AG04450 (cell line): ENCODE data around the gene CRTAP. TPM values are rescaled to one million over a fixed set of nuclear protein-coding genes. Genes with fewer than 3 reads are reported as not detected.
"Not testable (repeated sequence)": the region's sequence is repeated elsewhere in the genome, so short reads cannot be mapped to it uniquely, and the experiment has no call there.

ENCODE experiments used
- CTCF ChIA-PET: fragments of 300-600, 350-600 bp; formaldehyde crosslinking; extraction: SDS; loops from one replicate; lab custom pipeline; 2022; ENCODE audit warnings: antibody characterized with exemption, inconsistent platforms; lab: Charles Lee
- POLR2A ChIA-PET: fragments of 350-600 bp; formaldehyde crosslinking; extraction: SDS; loops from one replicate; lab custom pipeline; 2021; ENCODE audit warnings: antibody characterized with exemption, inconsistent platforms; lab: Yijun Ruan, JAX
- DNase-seq: peaks from one replicate; pipeline ENCODE4 v3.0.0-alpha.2; 2011; ENCODE audit warnings: low read depth, low spot score
- H3K27ac ChIP-seq: one replicate; pipeline ENCODE4 v1.5.1; 2012; ENCODE audit warnings: low read depth, low read length, control low read depth
- H3K27me3 ChIP-seq: one replicate; pipeline ENCODE4 v1.6.0; 2012; ENCODE audit warnings: low read length; ENCODE audit not compliant: control insufficient read depth, insufficient read depth
- H3K4me3 ChIP-seq: 2 replicates; pipeline ENCODE4 v1.5.1; 2011; ENCODE audit warnings: mild to moderate bottlenecking, low read depth, low read length, control low read depth
- H3K9me3 ChIP-seq: 2 replicates; pipeline ENCODE4 v1.5.1; 2012; ENCODE audit warnings: low read length; ENCODE audit not compliant: control insufficient read depth, insufficient read depth
- polyA plus RNA-seq: library from polyadenylated mRNA; depleted of rRNA; stranded (reverse); fragments of >200 nt; gene quantifications from 2 replicates; pipeline ENCODE4 v1.2.3, GENCODE V29; 2011
- TF ChIP-seq, protein P1 (sequence below): IDR thresholded peaks from 2 replicates; pipeline ENCODE4 v1.5.1; 2011; ENCODE audit warnings: low read depth, low read length, control low read depth, inconsistent platforms

The CRTAP gene
- polyA plus RNA-seq, 1 experiment = 338 TPM

DNA sequence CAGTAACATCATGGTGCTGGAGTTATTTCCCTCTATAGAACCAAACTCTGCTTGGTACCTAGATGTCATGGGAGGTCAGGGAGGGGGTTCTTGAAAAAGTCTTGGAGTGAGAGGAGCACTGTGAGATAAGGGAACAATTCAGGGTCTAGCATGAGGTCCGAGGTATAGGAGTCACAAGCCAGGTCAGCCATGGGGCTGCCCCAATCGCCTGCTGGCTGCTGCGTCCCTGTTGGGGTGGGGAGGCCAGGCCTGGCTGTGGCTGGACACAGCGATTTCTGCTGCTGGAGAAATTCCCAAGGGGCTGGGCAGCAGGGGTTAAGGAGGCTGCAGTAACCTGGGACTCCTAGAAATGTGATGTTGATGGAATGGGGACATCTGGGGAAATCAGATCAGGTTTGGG, 59.9 kb downstream of the CRTAP start:
- TF ChIP-seq, protein P1, sequence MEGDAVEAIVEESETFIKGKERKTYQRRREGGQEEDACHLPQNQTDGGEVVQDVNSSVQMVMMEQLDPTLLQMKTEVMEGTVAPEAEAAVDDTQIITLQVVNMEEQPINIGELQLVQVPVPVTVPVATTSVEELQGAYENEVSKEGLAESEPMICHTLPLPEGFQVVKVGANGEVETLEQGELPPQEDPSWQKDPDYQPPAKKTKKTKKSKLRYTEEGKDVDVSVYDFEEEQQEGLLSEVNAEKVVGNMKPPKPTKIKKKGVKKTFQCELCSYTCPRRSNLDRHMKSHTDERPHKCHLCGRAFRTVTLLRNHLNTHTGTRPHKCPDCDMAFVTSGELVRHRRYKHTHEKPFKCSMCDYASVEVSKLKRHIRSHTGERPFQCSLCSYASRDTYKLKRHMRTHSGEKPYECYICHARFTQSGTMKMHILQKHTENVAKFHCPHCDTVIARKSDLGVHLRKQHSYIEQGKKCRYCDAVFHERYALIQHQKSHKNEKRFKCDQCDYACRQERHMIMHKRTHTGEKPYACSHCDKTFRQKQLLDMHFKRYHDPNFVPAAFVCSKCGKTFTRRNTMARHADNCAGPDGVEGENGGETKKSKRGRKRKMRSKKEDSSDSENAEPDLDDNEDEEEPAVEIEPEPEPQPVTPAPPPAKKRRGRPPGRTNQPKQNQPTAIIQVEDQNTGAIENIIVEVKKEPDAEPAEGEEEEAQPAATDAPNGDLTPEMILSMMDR = no peak
- ChIA-PET CTCF (no interaction called here), POLR2A (no interaction called here)
- no peak overlapping the region for H3K27ac ChIP-seq
- H3K27me3 ChIP-seq = no peaks in the 10 kb centered on the region
- DNase-seq = no peak
- no peaks in the 10 kb centered on the region for H3K9me3 ChIP-seq
- H3K4me3 ChIP-seq = no peak overlapping the region

- H3K27ac ChIP-seq = no peak overlapping the region
- TF ChIP-seq, protein P1 = no peak
- DNase-seq = no peak
- no peaks in the 10 kb centered on the region for H3K9me3 ChIP-seq
- CTCF ChIA-PET = no interaction called here
- POLR2A ChIA-PET = no interaction called here
- H3K27me3 ChIP-seq = no peaks in the 10 kb centered on the region
- no peak overlapping the region for H3K4me3 ChIP-seq
These were observed 60.3 kb downstream of the CRTAP start for GRCh38 chr3:33174095-33174494.

- POLR2A ChIA-PET = no interaction called here
- CTCF ChIA-PET = no interaction called here
These were observed 61.0 kb downstream of the CRTAP start for GRCh38 chr3:33174711-33175414.

GRCh38 chr3:33179132-33179531, 65.3 kb downstream of the CRTAP start:
- Histone ChIP-seq H3K27me3 (no peaks in the 10 kb centered on the region), H3K4me3 (no peak overlapping the region)
- CTCF ChIA-PET = interaction anchor here (1.0 kb wide), 1 partner anchor 608 kb away, joined by 3 read pairs; no protein-coding TSS in a partner anchor

More at GRCh38 chr3:33174711-33175414, 61.0 kb downstream of the CRTAP start:
- DNase-seq = no peak
- TF ChIP-seq, protein P1 = no peak
- Histone ChIP-seq H3K9me3 (no peaks in the 10 kb centered on the region), H3K27ac (no peak overlapping the region), H3K27me3 (no peaks in the 10 kb centered on the region), H3K4me3 (no peak overlapping the region)

GRCh38 chr3:33181229-33181628, 67.4 kb downstream of the CRTAP start:
- Histone ChIP-seq H3K27ac (no peak overlapping the region), H3K9me3 (no peaks in the 10 kb centered on the region), H3K4me3 (no peak overlapping the region), H3K27me3 (no peaks in the 10 kb centered on the region)
- TF ChIP-seq, protein P1 = no peak
- CTCF ChIA-PET = interaction anchor here (0.7 to 1.2 kb wide), 2 partner anchors 49 to 191 kb away, joined by 3 to 4 read pairs; no protein-coding TSS in a partner anchor
- POLR2A ChIA-PET = no interaction called here
- no peak for DNase-seq

More at GRCh38 chr3:33179132-33179531, 65.3 kb downstream of the CRTAP start:
- TF ChIP-seq, protein P1 = no peak
- POLR2A ChIA-PET = no interaction called here
- Histone ChIP-seq H3K27ac (no peak overlapping the region), H3K9me3 (no peaks in the 10 kb centered on the region)
- no peak for DNase-seq

GRCh38 chr3:33181641-33182040, 67.8 kb downstream of the CRTAP start:
- DNase-seq, CTCF ChIA-PET, POLR2A ChIA-PET: not testable (repeated sequence)

More at GRCh38 chr3:33181641-33182040, 67.8 kb downstream of the CRTAP start:
- H3K9me3 ChIP-seq, H3K27ac ChIP-seq, H3K4me3 ChIP-seq, H3K27me3 ChIP-seq: not testable (repeated sequence)
